Measurements from ENCODE around the gene CKAP2L.

CKAP2L gene

GRCh38 chr2:112693596-112693995, 70.8 kb downstream of the CKAP2L start:
- no peak for TF ChIP-seq CTCF (IDR thresholded peaks at IDR 0.05)

GRCh38 chr2:112692918-112693317, 71.5 kb downstream of the CKAP2L start:
- TF ChIP-seq CTCF (IDR thresholded peaks at IDR 0.05) = no peak

- no peak for TF ChIP-seq CTCF (IDR thresholded peaks at IDR 0.05)
Observed at GRCh38 chr2:112692495-112692911, 71.9 kb downstream of the CKAP2L start.

GRCh38 chr2:112691881-112692281, 72.5 kb downstream of the CKAP2L start:
- TF ChIP-seq CTCF (IDR thresholded peaks at IDR 0.05) = no peak

GRCh38 chr2:112690853-112691401, 73.5 kb downstream of the CKAP2L start:
- peak; percentile 70 for TF ChIP-seq CTCF (IDR thresholded peaks at IDR 0.05)

- no peak for TF ChIP-seq CTCF (IDR thresholded peaks at IDR 0.05)
Observed at GRCh38 chr2:112688086-112688880, 76.1 kb downstream of the CKAP2L start.

GRCh38 chr2:112687522-112687921, 76.9 kb downstream of the CKAP2L start:
- no peak for TF ChIP-seq CTCF (IDR thresholded peaks at IDR 0.05)

Measured in LNCAP (cell line).